ENCODE measurements around the gene MMP24. TPM values are rescaled to one million over a fixed set of nuclear protein-coding genes. Genes with fewer than 3 reads are reported as not detected.
A peak's percentile ranks its signal among the peaks of the same experiment; 100 is the strongest.

MMP24 gene
- total and polyA plus RNA-seq, 2 of the 13 experiments (the other 11 are each of a cell fraction or from before 2014, with no cell fraction given), result 0.29 to 0.35 TPM

GRCh38 chr20:35263532-35264341, 37.2 kb downstream of the MMP24 start:
- ATAC-seq, result peak; percentile 45
- ChIA-PET CTCF (ENCODE audit: low intra/inter-chr PET ratio, low total read pairs) (interaction anchor here (1.6 kb wide), 1 partner anchor 118 kb away, joined by 6 read pairs; no protein-coding TSS in a partner anchor), POLR2A (interaction anchor here (0.6 to 3.8 kb wide), 15 partner anchors 11 to 478 kb away, joined by 3 to 27 read pairs (median 4); partner anchors contain the start of genes ACSS2, CEP250, EDEM2 and EIF6)
- peak overlapping the region; percentile 7 for H2AFZ ChIP-seq (ENCODE audit: low read length)
- no peaks in the 10 kb centered on the region for H3K79me2 ChIP-seq (ENCODE audit: insufficient read depth, low read length)
- intact Hi-C loops (cut with micrococcal nuclease; ENCODE audit: unreplicated experiment), result loop anchor here (1.0 to 5.0 kb wide), 2 partner anchors 167 to 286 kb away; no protein-coding TSS in a partner anchor
- H3K36me3 ChIP-seq (replicated peaks in 1 of 2; ENCODE audit: control insufficient read depth in 1 of 2, insufficient read depth in 2 of 2, low read length in 2 of 2), result no peaks in the 10 kb centered on the region
- peaks cover 34% of the 10 kb centered on the region for H3K4me1 ChIP-seq (ENCODE audit: insufficient read depth, low read length)
- peak overlapping the region; percentile 77 for H3K4me2 ChIP-seq (ENCODE audit: low read depth, low read length)
- FAIRE-seq, result no peak
- H3K27me3 ChIP-seq (ENCODE audit: control insufficient read depth in 1 of 2, insufficient read depth in 2 of 2, low read length in 2 of 2), result no peaks in the 10 kb centered on the region
- H3K4me3 ChIP-seq (replicated peaks in 1 of 3; ENCODE audit: insufficient read depth in 1 of 3, low read depth in 2 of 3, low read length in 3 of 3), result peak overlapping the region; percentile 11 to 53 (median 44); a peak in 5 of 6 replicates
- BruUV-seq (replicated peaks), result TSS peak; percentile 83
- peak overlapping the region; percentile 41 for H3K9ac ChIP-seq (ENCODE audit: insufficient read depth, low read depth, low read length)
- in situ Hi-C loops (cut with HindIII; ENCODE audit: extremely low pct_ligation_motif_present, low pct_unique_long_range_greater_than_20kb), result loop anchor here (5.0 to 10.0 kb wide), 2 partner anchors 46 to 389 kb away; partner anchors contain the start of genes ACSS2 and GGT7
- H4K20me1 ChIP-seq (ENCODE audit: insufficient read depth, low read length), result no peaks in the 10 kb centered on the region
- DNase-seq (ENCODE audit: low spot score), result peak; percentile 45
- WGBS (ENCODE audit: low lambda C conversion rate), result 37% methylated on average over 17 of the region's 17 CpGs
- H3K9me3 ChIP-seq (ENCODE audit: low read length), result no peaks in the 10 kb centered on the region
- H3K27ac ChIP-seq (ENCODE audit: extremely low read length, insufficient read depth, low read length), result peak overlapping the region; percentile 36
- TF ChIP-seq ZNF180 (CRISPR knock-in tag; IDR thresholded peaks at IDR 0.05; ENCODE audit: borderline replicate concordance, low read depth) (no peak), TCF12 (IDR thresholded peaks at IDR 0.05) (no peak), TCF12 (CRISPR knock-in tag; IDR thresholded peaks at IDR 0.05) (no peak), ZNF281 (CRISPR knock-in tag; IDR thresholded peaks at IDR 0.05; ENCODE audit: borderline replicate concordance) (no peak), KIAA2018 (CRISPR knock-in tag; IDR thresholded peaks at IDR 0.05; ENCODE audit: borderline replicate concordance) (no peak), ZNF883 (CRISPR knock-in tag; IDR thresholded peaks at IDR 0.05; ENCODE audit: not compliant biosample characterization) (peak; percentile 48), PITX1 (CRISPR knock-in tag; IDR thresholded peaks at IDR 0.05) (peak; percentile 6; the same call in 1 of the 2 replicates), ZNF33B (CRISPR knock-in tag; IDR thresholded peaks at IDR 0.05) (no peak)

Measured in HepG2 (cell line).